ENCODE data around the gene DIRAS3.
"Not testable (repeated sequence)": the region's sequence is repeated elsewhere in the genome, so short reads cannot be mapped to it uniquely, and the experiment has no call there.

DIRAS3 gene, protein sequence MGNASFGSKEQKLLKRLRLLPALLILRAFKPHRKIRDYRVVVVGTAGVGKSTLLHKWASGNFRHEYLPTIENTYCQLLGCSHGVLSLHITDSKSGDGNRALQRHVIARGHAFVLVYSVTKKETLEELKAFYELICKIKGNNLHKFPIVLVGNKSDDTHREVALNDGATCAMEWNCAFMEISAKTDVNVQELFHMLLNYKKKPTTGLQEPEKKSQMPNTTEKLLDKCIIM

DNA sequence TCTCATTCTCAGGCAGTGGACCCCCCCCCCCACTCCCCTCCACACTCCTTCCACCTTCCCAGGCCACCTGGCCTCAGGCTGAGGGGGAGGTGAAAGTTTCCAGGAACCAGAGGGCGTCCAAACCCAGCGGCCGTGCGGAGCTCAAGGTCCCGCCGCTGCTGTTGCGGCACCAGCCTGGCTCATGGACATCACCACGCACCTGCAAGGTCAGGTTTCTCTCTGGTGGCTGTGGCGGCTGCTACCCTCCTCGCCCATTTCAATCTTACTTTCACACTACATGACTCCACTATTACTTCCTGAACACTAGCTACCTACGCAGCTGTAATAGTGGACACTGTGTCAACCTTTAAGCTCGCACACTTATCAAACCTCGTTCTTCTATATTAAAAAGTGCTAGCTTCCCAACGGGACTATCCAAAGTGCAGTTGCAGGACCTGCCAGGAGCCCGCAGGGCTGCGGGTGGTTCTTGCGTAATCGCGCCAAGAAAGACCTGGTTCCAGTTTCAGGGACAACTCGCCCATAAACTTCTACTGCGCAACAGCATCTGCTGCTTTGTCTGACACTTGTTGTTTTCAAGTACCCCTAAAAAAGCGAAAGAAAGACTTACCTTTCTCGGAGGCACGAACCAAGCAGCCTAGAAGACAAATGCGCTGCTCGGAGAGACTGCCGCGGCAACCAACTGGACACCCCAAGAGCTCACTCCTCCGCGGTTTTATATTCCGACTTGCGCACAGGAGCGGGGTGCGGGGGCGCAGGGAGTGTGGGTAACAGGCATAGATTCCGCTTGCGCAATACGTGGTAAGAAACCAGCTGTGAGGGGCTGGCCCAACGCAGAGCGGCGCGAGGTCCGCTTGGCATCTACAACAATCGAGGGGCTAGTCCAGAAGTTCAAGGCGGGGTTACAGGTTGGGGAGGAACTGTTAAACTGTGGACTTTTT is at the start of gene DIRAS3:
TSS of gene DIRAS3 (minus strand) at position 687 of the 938 bp plus-strand sequence. CDS start 3,330 bp downstream, outside the sequence.
- no peak for DNase-seq (ENCODE audit: low read depth)

DNA sequence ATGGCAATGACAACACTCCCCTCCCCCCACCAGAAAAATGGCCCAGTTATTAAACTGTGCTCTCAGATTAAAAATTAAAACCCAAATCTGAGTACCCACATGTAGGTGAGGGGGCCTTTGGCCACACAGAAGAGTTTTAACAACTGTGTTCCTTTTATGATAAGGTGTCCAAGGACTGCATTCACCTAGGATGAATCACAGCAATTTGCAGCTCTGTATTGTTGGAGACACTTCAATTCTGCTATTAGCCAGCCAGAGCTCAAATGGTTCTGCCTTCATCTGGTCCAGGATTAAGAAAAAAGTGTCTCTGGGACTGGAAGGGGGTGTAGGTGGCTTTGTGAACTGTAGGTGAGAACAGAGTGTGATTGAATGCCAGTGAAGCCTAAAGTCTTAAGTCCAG is 43.3 kb upstream of the DIRAS3 start:
- no peak for DNase-seq (ENCODE audit: low read depth)

DNA sequence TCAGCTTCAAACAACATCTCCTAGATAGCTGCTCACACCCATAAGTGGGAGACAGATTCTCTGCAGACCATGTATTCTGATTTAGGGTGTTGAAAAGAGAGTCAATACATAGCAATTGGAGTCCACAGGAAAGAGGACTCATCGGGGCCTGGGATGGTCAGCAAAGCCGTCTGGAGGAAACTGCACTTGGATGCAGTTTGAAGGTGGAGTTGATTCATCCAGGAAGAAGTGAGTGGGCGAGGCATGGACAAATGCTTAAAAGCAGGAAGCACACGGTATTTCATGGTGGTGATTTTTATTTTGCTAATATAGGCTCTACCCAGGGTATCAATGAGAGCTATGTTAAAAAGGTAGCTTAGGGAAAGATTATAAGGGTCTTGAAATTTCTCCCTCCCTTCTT is 36.8 kb upstream of the DIRAS3 start:
- no peak for DNase-seq (ENCODE audit: low read depth)

DNA sequence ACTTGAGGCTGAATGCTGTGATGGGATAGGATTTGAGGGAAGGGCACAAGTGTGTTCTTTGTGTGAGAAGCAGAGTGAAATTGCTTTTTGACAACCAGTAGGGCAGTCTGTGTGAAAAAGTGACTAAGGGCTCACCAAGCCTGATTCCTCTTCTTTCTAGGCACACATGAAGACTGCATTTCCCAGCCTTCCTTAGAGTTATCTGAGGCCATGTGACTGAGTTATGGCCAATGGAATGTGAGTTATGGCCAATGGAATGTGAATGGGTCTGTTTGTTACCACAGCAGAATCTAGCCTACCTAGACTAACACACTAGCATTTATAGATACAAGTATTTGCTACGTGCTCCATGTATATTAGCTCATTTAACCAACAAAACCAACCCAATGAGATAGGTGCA is 35.3 kb upstream of the DIRAS3 start:
- DNase-seq (ENCODE audit: low read depth): no peak

DNA sequence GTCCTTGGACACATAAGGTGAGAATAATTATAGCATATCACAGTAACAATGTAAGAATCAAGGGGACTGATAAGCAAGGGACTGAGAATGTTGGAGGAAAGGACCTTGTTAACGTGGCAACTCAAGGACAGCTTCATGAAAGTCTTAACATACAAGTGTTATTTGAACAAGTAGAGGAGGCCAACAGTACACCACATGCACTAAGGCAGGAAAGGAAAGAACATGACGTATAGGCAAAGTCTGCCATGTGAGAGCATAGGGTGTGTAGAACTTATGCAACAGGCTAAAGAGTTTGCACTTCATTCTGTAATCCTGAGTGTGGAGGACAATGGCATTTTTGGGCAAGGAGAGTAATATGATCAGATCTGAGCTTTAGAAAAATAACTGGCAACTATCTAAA is 33.3 kb upstream of the DIRAS3 start:
- DNase-seq (ENCODE audit: low read depth): no peak

DNA sequence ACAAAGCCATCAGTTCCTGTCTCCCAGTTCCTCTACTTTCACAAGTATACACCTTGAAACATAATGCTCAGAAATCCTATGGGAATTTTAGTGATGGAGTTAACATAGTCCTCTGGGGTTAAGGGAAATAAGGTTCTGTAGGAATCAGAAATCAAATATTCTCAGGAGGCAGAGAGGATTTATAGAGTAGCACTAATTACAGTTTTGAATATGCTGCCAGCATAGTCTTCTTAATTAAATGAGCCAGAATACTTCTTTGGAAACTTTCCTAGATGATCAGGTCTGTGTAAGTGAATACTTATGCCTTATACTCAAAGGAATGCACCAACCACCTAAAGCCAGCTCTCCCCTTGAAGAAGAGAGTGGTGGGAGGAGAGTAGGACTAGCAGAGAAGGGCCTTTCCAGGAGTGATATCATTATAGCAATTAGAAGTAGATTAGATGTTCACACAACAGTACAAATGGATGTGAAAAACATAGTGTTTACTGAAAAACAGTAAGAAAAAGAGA is 31.4 kb upstream of the DIRAS3 start:
- no peak for DNase-seq (ENCODE audit: low read depth)

DNA sequence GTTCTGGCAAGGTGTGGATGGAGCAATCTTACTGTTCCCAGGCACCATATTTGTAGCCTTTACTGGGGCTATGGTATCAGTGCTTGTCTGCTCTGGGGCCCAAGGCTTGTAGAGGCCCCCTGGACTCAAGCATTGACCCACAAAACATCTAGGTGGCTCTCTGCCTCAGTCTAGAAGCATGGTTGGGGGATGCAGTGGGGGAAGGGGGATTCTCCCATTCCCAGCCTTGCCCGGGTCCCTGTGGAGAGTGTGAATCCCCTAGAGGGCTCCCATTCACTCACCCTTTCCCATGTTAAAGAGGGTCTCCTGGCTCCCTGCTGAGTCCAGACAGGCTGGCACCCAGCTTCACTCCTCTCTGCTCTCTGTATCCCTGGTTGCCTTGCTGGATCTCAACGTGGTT is 28.2 kb upstream of the DIRAS3 start:
- no peak for DNase-seq (ENCODE audit: low read depth)

DNA sequence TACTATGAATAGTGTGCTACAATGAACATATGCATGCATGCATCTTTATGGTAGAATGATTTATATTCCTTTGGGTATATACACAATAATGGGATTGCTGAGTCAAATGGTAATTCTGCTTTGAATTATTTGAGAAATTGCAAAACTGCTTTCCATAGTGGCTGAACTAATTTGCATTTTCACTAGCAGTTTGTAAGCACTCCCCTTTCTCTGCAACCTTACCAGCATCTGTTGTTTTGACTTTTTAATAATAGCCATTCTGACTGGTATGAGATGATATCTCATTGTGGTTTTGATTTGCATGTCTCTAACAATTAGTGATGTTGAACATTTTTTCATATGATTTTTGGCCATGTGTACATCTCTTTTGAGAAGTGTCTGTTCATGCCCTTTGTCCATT is 24.0 kb upstream of the DIRAS3 start:
- DNase-seq (ENCODE audit: low read depth): no peak

DNA sequence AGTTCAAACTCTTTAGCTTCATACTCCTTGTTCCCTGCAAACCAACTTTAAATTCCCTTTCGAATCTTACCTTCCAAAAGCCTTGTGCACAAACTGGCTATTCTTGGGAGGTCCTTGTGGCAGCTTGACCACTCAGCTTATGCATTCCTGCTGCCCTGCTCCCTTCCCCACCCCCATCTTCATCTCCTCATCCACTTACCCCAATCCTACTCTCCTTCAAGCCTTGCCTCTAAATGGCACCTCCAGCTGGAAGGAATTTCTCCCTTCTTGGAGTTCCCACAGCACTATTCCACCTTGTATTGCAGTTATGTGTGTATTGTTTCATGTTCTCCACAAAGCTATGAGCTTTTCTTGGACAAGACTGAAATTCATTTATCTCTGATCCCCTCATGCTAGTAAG is 15.3 kb upstream of the DIRAS3 start:
- no peak for DNase-seq (ENCODE audit: low read depth)

DNA sequence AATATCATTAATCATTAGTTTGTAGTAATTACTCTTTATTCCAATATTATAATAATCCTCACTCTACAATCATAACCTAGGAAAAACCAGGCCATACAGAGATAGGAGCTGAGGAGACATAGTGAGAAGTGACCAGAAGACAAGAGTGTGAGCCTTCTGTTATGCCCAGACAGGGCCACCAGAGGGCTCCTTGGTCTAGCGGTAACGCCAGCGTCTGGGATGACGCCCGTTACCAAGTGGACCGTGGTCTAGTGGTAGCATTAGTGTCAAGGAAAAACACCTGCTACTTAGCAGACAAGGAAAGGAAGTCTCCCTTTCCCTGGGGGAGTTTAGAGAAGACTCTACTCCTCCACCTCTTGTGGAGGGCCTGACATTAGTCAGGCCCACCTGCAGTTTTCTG is 7.6 kb upstream of the DIRAS3 start:
- DNase-seq (ENCODE audit: low read depth): not testable (repeated sequence)

DNA sequence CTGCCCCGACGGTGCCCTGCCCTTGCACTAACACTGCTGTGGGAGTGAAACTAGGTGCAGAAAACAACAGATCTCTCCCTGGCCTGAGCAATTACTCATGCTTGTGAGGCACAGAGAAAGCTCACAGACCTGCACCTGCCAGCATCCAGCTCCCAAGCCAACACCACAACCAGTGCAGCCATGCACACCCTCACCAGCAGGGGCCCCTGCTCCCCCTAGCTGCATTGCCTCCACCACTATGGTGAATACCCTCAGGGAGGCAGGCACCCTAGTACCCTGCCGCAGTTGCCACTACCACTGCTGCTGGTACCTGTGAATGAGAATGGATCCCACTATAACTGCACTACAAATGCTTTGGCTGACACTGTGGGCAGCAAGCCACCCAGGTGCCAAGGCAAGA is 7.1 kb upstream of the DIRAS3 start:
- no peak for DNase-seq (ENCODE audit: low read depth)

DNA sequence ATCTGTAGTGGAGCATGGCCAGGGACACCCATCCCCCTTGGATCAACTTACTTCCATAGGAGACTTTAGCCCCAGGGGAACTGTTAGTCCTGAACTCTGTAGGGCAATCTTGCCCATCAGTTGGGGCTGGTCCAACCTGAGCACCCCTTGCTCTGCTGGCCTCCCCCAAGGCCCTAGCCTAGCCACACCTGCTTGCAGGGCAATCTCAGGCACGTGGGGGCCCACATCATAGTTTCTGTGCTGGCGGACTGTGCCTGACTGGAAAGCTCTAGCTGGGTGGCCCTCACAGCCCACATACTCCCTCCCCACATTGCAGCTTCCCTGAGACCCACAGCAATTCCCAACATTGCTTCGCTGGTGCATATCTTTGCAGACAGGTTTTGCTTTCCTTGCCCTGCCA is 6.6 kb upstream of the DIRAS3 start:
- DNase-seq (ENCODE audit: low read depth): no peak

DNA sequence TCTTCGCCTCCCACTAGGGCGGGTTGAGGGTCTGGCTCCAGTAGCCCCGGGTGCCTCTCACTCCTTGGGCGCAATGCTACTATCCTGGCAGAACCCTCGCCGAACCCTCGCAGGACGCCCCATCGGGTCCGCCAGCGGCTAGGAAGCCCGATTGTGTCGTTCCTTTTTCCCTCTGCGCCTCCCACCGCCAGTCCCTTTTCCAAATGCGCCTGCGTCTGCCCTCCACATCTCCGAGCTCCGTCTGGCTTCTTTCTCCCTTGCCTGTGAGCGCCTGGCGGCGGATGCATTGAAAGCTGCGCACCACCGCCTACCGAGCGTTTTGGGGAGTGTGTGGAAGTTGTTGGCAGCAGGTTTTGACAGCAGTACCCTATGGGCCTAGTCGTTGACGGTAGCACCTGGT is 1.0 kb upstream of the DIRAS3 start:
- DNase-seq (ENCODE audit: low read depth): no peak

DNA sequence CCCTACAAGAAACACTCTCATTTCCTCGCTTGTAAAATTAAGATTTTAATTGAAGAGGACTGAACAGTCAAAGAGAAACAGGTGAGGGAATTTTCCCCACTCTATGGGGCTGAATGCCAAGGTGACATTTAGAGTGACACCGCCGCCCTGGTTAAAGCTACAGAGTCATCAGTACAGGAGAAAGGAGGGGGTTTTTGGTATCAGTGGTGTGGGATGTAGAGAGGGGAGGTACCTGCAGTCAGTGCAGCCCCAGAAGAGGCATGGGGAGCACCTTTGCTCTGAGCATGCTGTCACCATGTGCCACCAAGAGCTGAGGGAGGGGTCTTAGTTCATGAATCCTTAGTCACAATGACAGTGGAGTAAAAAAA is 2.8 kb downstream of the DIRAS3 start:
- DNase-seq (ENCODE audit: low read depth): no peak

DNA sequence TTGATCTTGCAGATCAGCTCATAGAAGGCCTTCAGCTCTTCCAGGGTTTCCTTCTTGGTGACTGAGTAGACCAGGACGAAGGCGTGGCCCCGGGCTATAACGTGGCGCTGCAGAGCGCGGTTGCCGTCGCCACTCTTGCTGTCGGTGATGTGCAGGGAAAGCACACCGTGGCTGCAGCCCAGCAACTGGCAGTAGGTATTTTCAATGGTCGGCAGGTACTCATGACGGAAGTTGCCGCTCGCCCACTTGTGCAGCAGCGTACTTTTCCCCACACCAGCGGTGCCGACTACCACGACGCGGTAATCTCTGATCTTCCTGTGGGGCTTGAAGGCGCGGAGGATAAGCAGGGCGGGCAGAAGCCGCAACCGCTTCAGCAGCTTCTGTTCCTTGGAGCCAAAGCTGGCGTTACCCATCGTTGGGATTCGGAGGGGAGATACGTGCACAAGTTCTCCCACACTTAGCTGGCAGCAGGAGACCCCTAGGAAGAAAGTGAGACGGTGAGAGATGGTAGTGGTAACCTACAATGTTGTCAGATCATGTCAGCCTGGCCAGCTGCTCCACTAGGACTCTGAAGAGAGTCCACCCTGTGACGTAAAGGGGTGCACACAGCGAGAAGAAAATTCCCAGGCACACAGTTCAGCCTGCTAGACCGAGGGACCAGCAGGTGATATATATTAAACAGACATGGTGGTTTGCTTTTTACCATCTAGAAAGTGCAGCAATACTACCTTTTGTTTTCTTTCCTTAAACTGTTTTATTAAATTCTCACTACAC is 3.4 kb downstream of the DIRAS3 start:
- no peak for DNase-seq (ENCODE audit: low read depth)

DNA sequence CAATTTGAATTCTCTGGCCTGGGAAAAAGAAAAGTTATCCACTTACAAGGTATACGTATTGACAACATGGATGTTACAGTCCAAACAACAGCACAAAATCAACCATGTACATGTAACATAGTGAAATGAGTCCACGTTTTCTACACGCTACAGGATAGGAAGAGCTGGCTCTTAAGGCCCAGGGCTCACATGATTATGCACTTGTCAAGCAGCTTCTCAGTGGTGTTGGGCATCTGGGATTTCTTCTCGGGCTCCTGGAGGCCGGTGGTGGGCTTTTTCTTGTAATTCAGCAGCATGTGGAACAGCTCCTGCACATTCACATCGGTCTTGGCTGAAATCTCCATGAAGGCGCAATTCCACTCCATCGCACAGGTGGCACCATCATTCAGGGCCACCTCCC is 4.0 kb downstream of the DIRAS3 start:
- DNase-seq (ENCODE audit: low read depth): no peak

DNA sequence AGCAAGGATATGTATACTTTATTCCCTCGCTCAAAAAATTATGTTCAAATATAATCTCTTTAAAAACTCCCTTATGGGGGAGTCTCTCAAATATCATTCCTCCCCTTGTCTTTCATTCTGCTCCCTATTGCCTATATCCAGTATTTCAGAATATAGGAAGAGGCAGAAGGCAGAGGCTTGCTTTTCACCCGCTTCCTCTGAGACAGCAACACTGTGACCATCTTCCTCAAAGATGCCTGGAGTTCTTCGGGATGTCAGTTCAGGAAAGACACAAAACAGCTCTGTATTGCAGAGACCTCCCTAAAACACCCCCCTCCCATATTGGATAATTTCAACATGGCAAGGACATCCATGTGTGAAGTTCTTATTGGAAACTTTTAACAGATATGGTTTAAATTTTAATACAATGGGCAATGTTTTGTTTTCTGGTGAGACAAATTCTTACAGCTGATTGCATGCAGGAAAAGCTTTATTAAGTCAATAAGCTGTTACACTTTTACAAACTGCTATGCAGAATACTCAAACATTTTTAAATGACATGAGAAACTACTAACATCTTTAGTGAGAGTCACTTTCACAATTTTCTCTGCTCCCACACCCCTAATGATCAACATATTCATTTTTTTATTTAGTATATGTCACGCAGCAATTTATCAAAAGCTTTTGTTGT is 4.8 kb downstream of the DIRAS3 start:
- no peak for DNase-seq (ENCODE audit: low read depth)

DNA sequence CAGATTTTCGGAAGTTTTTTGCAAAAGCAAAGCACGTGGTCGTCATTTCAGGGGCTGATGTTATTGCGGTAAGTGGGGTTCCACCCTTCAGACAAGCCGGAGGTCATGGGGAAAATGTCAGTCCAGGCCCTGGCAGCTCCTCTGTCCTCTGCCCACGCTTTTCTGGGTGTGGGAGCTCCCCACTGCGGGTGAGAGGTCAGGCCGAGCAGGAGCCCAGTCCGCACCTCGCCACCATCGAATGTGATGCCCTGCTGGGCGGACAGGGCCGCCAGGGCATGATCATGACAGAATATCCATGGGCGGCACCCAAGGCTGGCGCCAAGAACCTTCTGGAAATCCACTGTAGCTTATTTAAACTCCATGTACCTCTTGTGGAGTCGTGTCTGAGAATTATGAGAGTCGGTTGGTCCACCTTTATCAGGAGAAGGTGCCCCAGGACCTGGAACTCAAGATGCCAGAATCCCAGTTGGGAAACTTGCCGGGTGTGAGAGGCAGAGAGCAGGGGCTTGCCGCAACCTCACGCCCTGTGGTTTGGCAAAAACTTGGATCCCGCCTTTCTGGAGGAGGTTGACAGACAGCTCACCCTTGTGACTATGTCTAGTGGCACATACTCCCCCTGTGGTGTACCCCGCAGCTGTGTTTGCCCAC is 6.9 kb downstream of the DIRAS3 start:
- no peak for DNase-seq (ENCODE audit: low read depth)

DNA sequence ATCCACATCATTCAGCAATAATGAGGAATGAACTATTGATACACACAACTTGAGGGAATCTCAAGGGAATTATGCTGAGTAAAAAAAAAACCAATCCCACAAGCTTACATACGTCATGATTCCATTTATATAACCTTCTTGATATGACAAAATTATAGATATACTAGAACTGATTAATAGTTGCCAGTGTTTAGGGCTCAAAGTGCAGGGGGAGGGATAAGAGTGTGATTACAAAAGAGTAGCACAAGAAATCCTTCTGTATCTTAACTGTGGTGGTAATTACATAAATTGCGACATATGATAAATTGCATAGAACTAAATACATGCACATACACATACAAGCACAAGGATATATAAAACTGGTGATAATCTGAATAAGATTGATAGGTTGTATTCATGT is 13.5 kb downstream of the DIRAS3 start:
- no peak for DNase-seq (ENCODE audit: low read depth)

DNA sequence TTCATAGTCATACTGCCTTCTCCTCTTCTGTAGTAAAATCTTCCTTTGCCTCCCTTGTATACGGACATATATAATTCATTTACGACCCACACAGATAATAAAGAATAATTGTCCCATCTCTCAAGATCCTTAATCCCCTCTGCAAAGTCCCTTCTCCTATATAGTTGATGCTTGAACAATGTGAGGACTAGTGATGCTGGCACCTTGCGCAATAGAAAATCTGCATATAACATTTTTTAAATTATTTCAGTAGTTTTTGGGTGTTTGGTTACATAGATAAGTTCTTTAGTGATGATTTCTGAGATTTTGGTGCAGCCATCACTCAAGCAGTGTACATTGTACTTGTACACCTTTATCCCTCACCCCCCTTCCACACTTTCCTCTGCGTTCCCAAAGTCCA is 21.0 kb downstream of the DIRAS3 start:
- DNase-seq (ENCODE audit: low read depth): no peak

DNA sequence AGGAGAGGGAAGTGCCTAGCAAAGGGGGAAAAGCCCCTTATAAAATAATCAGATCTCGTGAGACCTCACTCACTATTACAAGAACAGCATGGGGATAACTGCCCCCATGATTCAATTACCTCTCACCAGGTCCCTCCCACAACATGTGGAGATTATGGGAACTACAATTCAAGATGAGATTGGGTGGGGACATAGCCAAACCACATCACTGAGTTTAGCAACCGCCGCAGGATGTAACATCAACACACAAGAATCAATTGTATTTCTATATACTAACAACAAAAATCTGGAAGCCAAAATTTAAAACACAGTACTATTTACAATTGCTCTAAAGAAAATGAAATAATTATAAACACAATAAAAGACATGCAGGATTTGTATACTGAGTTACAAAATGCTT is 21.9 kb downstream of the DIRAS3 start:
- DNase-seq (ENCODE audit: low read depth): no peak
